ENCODE data around the gene LRSAM1. TPM values are rescaled to one million over a fixed set of nuclear protein-coding genes. Genes with fewer than 3 reads are reported as not detected.

Gene LRSAM1
- total and polyA plus RNA-seq, 2 donors from 2014 or later: 15.8 to 24.6 TPM

DNA sequence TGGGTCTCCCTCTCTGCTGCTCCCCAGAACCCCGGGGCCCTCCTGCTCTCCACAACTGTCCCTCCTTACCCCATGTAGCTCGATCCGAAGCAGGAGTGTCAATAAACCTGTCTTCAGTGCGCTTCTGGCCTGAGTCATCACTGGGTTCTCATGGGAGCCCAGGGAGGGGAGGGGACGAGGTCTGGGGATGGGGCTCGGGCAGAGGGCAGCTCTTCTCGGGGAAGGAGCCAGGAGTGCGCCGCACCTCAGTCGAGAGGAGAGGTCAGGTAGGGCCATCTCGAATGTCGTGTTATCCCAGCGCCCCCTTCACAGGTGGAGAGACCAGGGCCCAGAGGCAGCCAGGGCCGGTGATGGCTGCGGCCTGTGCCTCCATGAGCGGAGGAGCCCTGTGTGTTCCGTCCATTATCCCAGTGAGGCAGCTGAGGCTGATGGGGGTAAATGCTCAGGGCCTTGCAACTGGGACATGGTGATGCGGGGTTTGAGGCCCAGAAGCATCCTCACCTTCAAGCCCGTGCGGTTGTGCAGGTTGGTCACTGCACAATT lies 52.1 kb downstream of the LRSAM1 start:
- no peak for FAIRE-seq
- Histone ChIP-seq H3K4me3 (ENCODE audit: low read length in 3 of 3) (no peak overlapping the region), H3K27me3 (ENCODE audit: control insufficient read depth, insufficient read depth, low read length) (no peaks in the 10 kb centered on the region), H3K27ac (ENCODE audit: low read depth in 2 of 2, low read length in 2 of 2) (no peak overlapping the region), H3K9ac (ENCODE audit: low read length in 3 of 3) (no peak overlapping the region), H3K36me3 (ENCODE audit: control insufficient read depth in 2 of 3, insufficient read depth in 3 of 3, low read length in 3 of 3) (peaks cover 0 to 11% (median 0%) of the 10 kb centered on the region in 3 donors), H3K4me1 (ENCODE audit: control insufficient read depth in 2 of 3, insufficient read depth in 2 of 3, low read depth in 1 of 3, low read length in 3 of 3) (no peaks in the 10 kb centered on the region), H3K9me3 (ENCODE audit: control insufficient read depth in 2 of 3, insufficient read depth in 1 of 3, low read length in 3 of 3) (no peaks in the 10 kb centered on the region)
- DNase-seq: no peak
- intact Hi-C loops (cut with DNase I): loop anchor here (5.0 kb wide), 1 partner anchor 84 kb away; no protein-coding TSS in a partner anchor
- no peak for TF ChIP-seq CTCF (IDR thresholded peaks at IDR 0.05; ENCODE audit: borderline replicate concordance, extremely low read depth, insufficient read depth)

DNA sequence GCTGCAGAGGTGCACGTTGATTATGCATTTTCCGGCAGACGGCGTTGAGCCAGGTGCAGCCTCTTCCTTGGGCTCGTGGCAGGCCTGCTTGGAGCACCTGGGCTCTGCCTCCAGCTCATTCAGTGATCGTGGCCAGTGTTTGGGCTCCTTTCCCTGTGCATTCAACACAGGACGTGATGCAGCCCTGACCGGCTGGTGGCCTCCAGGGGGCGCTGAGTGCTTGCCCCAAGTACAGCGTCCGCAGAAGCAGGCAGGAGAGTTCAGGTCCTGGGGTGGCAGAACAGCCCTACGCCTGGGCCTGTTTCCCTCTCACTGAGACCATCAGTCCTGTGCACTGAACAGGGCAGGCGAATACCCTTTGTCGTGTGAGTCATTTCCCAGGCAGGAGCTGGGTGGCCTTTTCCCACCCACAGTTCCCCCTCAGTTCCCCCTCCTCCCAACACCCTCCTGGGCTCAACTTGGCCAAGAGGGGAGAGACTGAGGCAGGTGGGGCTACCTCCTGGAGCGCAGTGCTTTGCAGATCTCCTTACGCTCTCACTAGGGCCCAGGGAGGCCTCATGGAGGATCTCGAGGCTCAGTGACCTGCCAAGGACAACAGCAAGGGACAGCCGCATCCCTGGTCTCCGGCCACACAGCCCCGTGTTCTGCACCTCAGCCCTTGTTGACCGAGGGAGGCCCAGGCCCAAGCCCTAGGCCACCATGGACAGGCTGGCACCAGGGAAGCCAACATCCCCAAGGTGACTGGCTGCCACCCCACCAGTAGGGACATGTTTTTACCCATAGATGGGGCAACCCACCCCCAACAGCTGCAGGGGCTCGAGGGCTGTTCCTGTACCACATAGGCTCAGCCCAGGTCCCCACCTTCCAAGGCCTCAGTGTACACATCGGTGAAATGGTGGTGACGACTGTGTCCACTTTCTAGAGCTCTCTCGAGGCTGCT lies 52.9 kb downstream of the LRSAM1 start:
- no peak overlapping the region for H3K27ac ChIP-seq (ENCODE audit: low read depth in 2 of 2, low read length in 2 of 2)
- H3K9ac ChIP-seq (ENCODE audit: low read length in 3 of 3): no peak overlapping the region
- H3K9me3 ChIP-seq (ENCODE audit: control insufficient read depth in 2 of 3, insufficient read depth in 1 of 3, low read length in 3 of 3): no peaks in the 10 kb centered on the region
- no peak for FAIRE-seq
- intact Hi-C loops (cut with DNase I): loop anchor here (5.0 kb wide), 1 partner anchor 83 kb away; no protein-coding TSS in a partner anchor
- H3K27me3 ChIP-seq (ENCODE audit: control insufficient read depth, insufficient read depth, low read length): no peaks in the 10 kb centered on the region
- no peak overlapping the region for H3K4me3 ChIP-seq (ENCODE audit: low read length in 3 of 3)
- TF ChIP-seq CTCF (IDR thresholded peaks at IDR 0.05; ENCODE audit: borderline replicate concordance, extremely low read depth, insufficient read depth): peak; percentile 92
- peaks cover 0 to 12% (median 0%) of the 10 kb centered on the region in 3 donors for H3K36me3 ChIP-seq (ENCODE audit: control insufficient read depth in 2 of 3, insufficient read depth in 3 of 3, low read length in 3 of 3)
- peak; percentile 79 to 93 (median 84) for DNase-seq
- no peaks in the 10 kb centered on the region for H3K4me1 ChIP-seq (ENCODE audit: control insufficient read depth in 2 of 3, insufficient read depth in 2 of 3, low read depth in 1 of 3, low read length in 3 of 3)

GRCh38 chr9:127504887-127505251 lies 53.6 kb downstream of the LRSAM1 start:
- no peak for TF ChIP-seq CTCF (IDR thresholded peaks at IDR 0.05; ENCODE audit: borderline replicate concordance, extremely low read depth, insufficient read depth)

More at GRCh38 chr9:127504887-127505251, 53.6 kb downstream of the LRSAM1 start:
- intact Hi-C loops (cut with DNase I): loop anchor here (5.0 kb wide), 1 partner anchor 82 kb away; no protein-coding TSS in a partner anchor
- Histone ChIP-seq H3K4me1 (ENCODE audit: control insufficient read depth in 2 of 3, insufficient read depth in 2 of 3, low read depth in 1 of 3, low read length in 3 of 3) (no peaks in the 10 kb centered on the region), H3K9me3 (ENCODE audit: control insufficient read depth in 2 of 3, insufficient read depth in 1 of 3, low read length in 3 of 3) (no peaks in the 10 kb centered on the region), H3K27ac (ENCODE audit: low read depth in 2 of 2, low read length in 2 of 2) (no peak overlapping the region), H3K4me3 (ENCODE audit: low read length in 3 of 3) (no peak overlapping the region), H3K36me3 (ENCODE audit: control insufficient read depth in 2 of 3, insufficient read depth in 3 of 3, low read length in 3 of 3) (peaks cover 0 to 12% (median 0%) of the 10 kb centered on the region in 3 donors), H3K27me3 (ENCODE audit: control insufficient read depth, insufficient read depth, low read length) (no peaks in the 10 kb centered on the region), H3K9ac (ENCODE audit: low read length in 3 of 3) (no peak overlapping the region)
- DNase-seq: no peak
- FAIRE-seq: no peak

Measured in kidney (tissue), 14 donors.